Panc1 (cell line): Measurements from ENCODE around the gene PLXNC1. TPM values are rescaled to one million over a fixed set of nuclear protein-coding genes. Genes with fewer than 3 reads are reported as not detected.

Experiments used
- ATAC-seq: fragments of 200-7000 bp; cut with Tn5 transposase; 2 replicates; pipeline ENCODE4 v1.9.1; 2020; ENCODE audit warnings: mild to moderate bottlenecking, moderate library complexity
- BruUV-seq: library from RNA; stranded (reverse); fragments of 400-500 nt; replicated peaks from 2 replicates; lab custom pipeline; 2021; lab: Mats Ljungman, UMichigan
- CTCF ChIA-PET: fragments of 300-600 bp; sonication (Branson Sonifier 250); formaldehyde crosslinking; loops from one replicate; lab custom pipeline; 2022; ENCODE audit warnings: antibody characterized with exemption; lab: Charles Lee
- POLR2A ChIA-PET: fragments of 300-600 bp; sonication (Branson Sonifier 250); formaldehyde crosslinking; loops from one replicate; lab custom pipeline; 2022; ENCODE audit warnings: antibody characterized with exemption; lab: Charles Lee
- DNase-seq: peaks from one replicate; pipeline ENCODE4 v3.0.0-alpha.2; 2010; ENCODE audit warnings: low read depth, low spot score
- H3K27ac ChIP-seq: 2 replicates; pipeline ENCODE4 v1.5.1; 2011; ENCODE audit warnings: mild to moderate bottlenecking, low read length, inconsistent platforms
- H3K27me3 ChIP-seq: fragments of 200-500 bp; sonication (Bioruptor generic); 2 replicates; pipeline ENCODE4 v1.6.0; 2014; ENCODE audit warnings: low read length, inconsistent platforms; ENCODE audit not compliant: control insufficient read depth, insufficient read depth
- H3K36me3 ChIP-seq: fragments of 200-500 bp; sonication (Bioruptor generic); 2 replicates; pipeline ENCODE4 v1.5.1; 2014; ENCODE audit warnings: inconsistent platforms, mild to moderate bottlenecking, low read length, moderate library complexity; ENCODE audit not compliant: control insufficient read depth, insufficient read depth
- H3K4me1 ChIP-seq: 2 replicates; pipeline ENCODE4 v1.5.1; 2011; ENCODE audit warnings: inconsistent platforms, mild to moderate bottlenecking, low read length, moderate library complexity; ENCODE audit not compliant: control insufficient read depth, insufficient read depth
- H3K4me3 ChIP-seq, 2 experiments: 2 replicates each; pipeline ENCODE4 v1.5.1; 2011 to 2012; ENCODE audit warnings: low read depth in 2 of 2, low read length in 2 of 2, mild to moderate bottlenecking in 2 of 2, inconsistent platforms in 1 of 2, moderate library complexity in 1 of 2
- H3K9me3 ChIP-seq: fragments of 200-500 bp; sonication (Bioruptor generic); 2 replicates; pipeline ENCODE4 v1.5.1; 2014; ENCODE audit warnings: low read depth, mild to moderate bottlenecking, inconsistent platforms, low read length, moderate library complexity; ENCODE audit not compliant: control insufficient read depth, insufficient read depth
- POLR2AphosphoS5 ChIP-seq: IDR thresholded peaks from 2 replicates; pipeline ENCODE4 v1.6.1; 2012; ENCODE audit warnings: mild to moderate bottlenecking, low read depth, low read length, moderate library complexity
- REST ChIP-seq, 2 experiments: IDR thresholded peaks; 2 replicates each; pipeline ENCODE4 v1.6.1; 2011 to 2012; ENCODE audit warnings: low read depth in 2 of 2, control low read depth in 1 of 2, low read length in 1 of 2, mild to moderate bottlenecking in 1 of 2, moderate library complexity in 1 of 2; ENCODE audit not compliant: insufficient read depth in 1 of 2
- SIN3A ChIP-seq: IDR thresholded peaks from 2 replicates; pipeline ENCODE4 v1.6.1; 2012; ENCODE audit warnings: low read depth, mild to moderate bottlenecking, low read length, moderate library complexity, borderline replicate concordance; ENCODE audit not compliant: insufficient read depth
- TCF7L2 ChIP-seq: IDR thresholded peaks from 2 replicates; pipeline ENCODE4 v1.6.1; 2011; ENCODE audit warnings: mild to moderate bottlenecking, low read depth, low read length, inconsistent platforms
- in situ Hi-C: cut with HindIII; loops from 2 replicates; pipeline ENCODE4 v1.10.0; 2016; ENCODE audit warnings: low sequenced_read_pairs, low pct_unique_long_range_greater_than_20kb
- intact Hi-C: fragments of 100-400 bp; cut with micrococcal nuclease; formaldehyde crosslinking; loops from one replicate; pipeline ENCODE4 v1.10.0; 2022; ENCODE audit not compliant: unreplicated experiment
- total RNA-seq: library from RNA; stranded (reverse); gene quantifications from one replicate; pipeline ENCODE4 v1.2.1, GENCODE V29; 2021; ENCODE audit not compliant: unreplicated experiment
- TF ChIP-seq, protein P1 (sequence below): fragments of 450-650 bp; IDR thresholded peaks from 2 replicates; pipeline ENCODE4 v1.5.1; 2017; ENCODE audit warnings: mild to moderate bottlenecking

Gene PLXNC1
- total RNA-seq, 1 experiment from 2014 or later = 0.57 TPM

DNA sequence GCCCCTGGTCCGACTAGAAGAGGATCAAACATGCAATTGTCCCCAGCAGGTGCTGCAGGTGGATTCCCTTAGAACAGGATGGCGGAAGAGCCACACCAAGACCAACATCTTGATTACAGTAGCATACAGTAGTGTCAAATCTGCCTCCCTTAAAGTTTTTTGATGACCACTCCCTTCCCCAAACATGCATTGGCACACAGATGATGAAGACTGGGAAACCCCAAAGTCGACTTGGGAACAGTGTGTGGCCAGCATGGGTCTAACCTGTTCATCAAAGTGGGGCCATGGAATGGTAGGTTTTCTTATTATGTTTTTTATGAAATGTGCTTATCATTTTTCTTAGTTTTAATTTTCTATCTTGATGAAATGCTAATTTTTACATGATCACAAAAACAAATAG lies 8.8 kb downstream of the PLXNC1 start:
- no peaks in the 10 kb centered on the region for H3K4me1 ChIP-seq
- intact Hi-C loops (no loop called here), in situ Hi-C loops (no loop called here)
- no peaks in the 10 kb centered on the region for H3K36me3 ChIP-seq
- CTCF ChIA-PET = no interaction called here
- POLR2A ChIA-PET = interaction anchor here (0.6 kb wide), 1 partner anchor 388 kb away, joined by 4 read pairs; no protein-coding TSS in a partner anchor
- H3K27me3 ChIP-seq = peaks cover 33% of the 10 kb centered on the region
- no peak overlapping the region for H3K4me3 ChIP-seq
- BruUV-seq = no TSS peak
- DNase-seq (no peak), ATAC-seq (no peak)
- no peak overlapping the region for H3K27ac ChIP-seq
- TF ChIP-seq REST (IDR thresholded peaks at IDR 0.05; ENCODE audit: insufficient read depth in 1 of 2, low read depth in 2 of 2, low read length in 1 of 2) (no peak), POLR2AphosphoS5 (no peak), TCF7L2 (no peak), SIN3A (no peak)
- TF ChIP-seq, protein P1, sequence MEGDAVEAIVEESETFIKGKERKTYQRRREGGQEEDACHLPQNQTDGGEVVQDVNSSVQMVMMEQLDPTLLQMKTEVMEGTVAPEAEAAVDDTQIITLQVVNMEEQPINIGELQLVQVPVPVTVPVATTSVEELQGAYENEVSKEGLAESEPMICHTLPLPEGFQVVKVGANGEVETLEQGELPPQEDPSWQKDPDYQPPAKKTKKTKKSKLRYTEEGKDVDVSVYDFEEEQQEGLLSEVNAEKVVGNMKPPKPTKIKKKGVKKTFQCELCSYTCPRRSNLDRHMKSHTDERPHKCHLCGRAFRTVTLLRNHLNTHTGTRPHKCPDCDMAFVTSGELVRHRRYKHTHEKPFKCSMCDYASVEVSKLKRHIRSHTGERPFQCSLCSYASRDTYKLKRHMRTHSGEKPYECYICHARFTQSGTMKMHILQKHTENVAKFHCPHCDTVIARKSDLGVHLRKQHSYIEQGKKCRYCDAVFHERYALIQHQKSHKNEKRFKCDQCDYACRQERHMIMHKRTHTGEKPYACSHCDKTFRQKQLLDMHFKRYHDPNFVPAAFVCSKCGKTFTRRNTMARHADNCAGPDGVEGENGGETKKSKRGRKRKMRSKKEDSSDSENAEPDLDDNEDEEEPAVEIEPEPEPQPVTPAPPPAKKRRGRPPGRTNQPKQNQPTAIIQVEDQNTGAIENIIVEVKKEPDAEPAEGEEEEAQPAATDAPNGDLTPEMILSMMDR = no peak
- H3K9me3 ChIP-seq = no peaks in the 10 kb centered on the region

- Histone ChIP-seq H3K4me1 (no peaks in the 10 kb centered on the region), H3K27me3 (peaks cover 28% of the 10 kb centered on the region), H3K9me3 (no peaks in the 10 kb centered on the region), H3K36me3 (no peaks in the 10 kb centered on the region), H3K27ac (no peak overlapping the region), H3K4me3 (no peak overlapping the region)
- no TSS peak for BruUV-seq
- in situ Hi-C loops (no loop called here), intact Hi-C loops (no loop called here)
- ChIA-PET CTCF (no interaction called here), POLR2A (interaction anchor here (0.6 kb wide), 1 partner anchor 387 kb away, joined by 4 read pairs; no protein-coding TSS in a partner anchor)
- no peak for DNase-seq
- TF ChIP-seq REST (IDR thresholded peaks at IDR 0.05; ENCODE audit: insufficient read depth in 1 of 2, low read depth in 2 of 2, low read length in 1 of 2) (no peak), TCF7L2 (no peak), POLR2AphosphoS5 (no peak), SIN3A (no peak)
- TF ChIP-seq, protein P1 = no peak
- no peak for ATAC-seq
Observed at GRCh38 chr12:94157981-94158411, 9.6 kb downstream of the PLXNC1 start.
